ENCODE measurements around the gene EPS15.

- no peak for TF ChIP-seq EP300 (IDR thresholded peaks at IDR 0.05)
- no peak for TF ChIP-seq CTCF (IDR thresholded peaks at IDR 0.05)
Observed at GRCh38 chr1:51509773-51510172, 9.3 kb downstream of the EPS15 start.
